Neural cell (in vitro differentiated cells): Measurements from ENCODE around the gene FOXL2. TPM values are rescaled to one million over a fixed set of nuclear protein-coding genes. Genes with fewer than 3 reads are reported as not detected.

Experiments used
- H2AFZ ChIP-seq: fragments of 200-600, 300-800 bp; sonication (generic), shearing (Covaris generic); 2 replicates; pipeline ENCODE4 v1.6.0; 2014; ENCODE audit warnings: low read depth, mild to moderate bottlenecking, antibody characterized with exemption, low read length, moderate library complexity
- H3F3A ChIP-seq: fragments of 200-600 bp; shearing (Covaris generic); 2 replicates; pipeline ENCODE4 v1.6.1; 2016; ENCODE audit warnings: mild to moderate bottlenecking, moderate library complexity, mixed read lengths, antibody characterized with exemption, low read length; ENCODE audit not compliant: insufficient read depth, poor library complexity, severe bottlenecking
- H3K27ac ChIP-seq: fragments of 200-600, 300-800 bp; sonication (generic), shearing (Covaris generic); 2 replicates; pipeline ENCODE4 v1.5.1; 2014; ENCODE audit warnings: mild to moderate bottlenecking, low read length, moderate library complexity
- H3K27me3 ChIP-seq: fragments of 300-800, 200-600 bp; sonication (generic), shearing (Covaris generic); 2 replicates; pipeline ENCODE4 v1.6.0; 2014; ENCODE audit warnings: mild to moderate bottlenecking, low read depth, low read length, moderate library complexity; ENCODE audit not compliant: insufficient read depth
- H3K36me3 ChIP-seq: fragments of 300-800, 200-600 bp; sonication (generic), shearing (Covaris generic); 2 replicates; pipeline ENCODE4 v1.5.1; 2014; ENCODE audit warnings: mild to moderate bottlenecking, antibody characterized with exemption, low read length, moderate library complexity; ENCODE audit not compliant: insufficient read depth
- H3K4me2 ChIP-seq: fragments of 300-800, 200-600 bp; sonication (generic), shearing (Covaris generic); 2 replicates; pipeline ENCODE4 v1.6.0; 2014; ENCODE audit warnings: mild to moderate bottlenecking, low read length
- H3K4me3 ChIP-seq: fragments of 300-800, 200-600 bp; sonication (generic), shearing (Covaris generic); 2 replicates; pipeline ENCODE4 v1.5.1; 2014; ENCODE audit warnings: mild to moderate bottlenecking, low read length, moderate library complexity
- H3K79me2 ChIP-seq: fragments of 200-600 bp; shearing (Covaris generic); replicated peaks from 2 replicates; pipeline ENCODE4 v1.6.0; 2014; ENCODE audit warnings: mild to moderate bottlenecking, low read length, moderate library complexity; ENCODE audit not compliant: insufficient read depth
- H3K9ac ChIP-seq: fragments of 300-800, 200-600 bp; sonication (generic), shearing (Covaris generic); 2 replicates; pipeline ENCODE4 v1.6.1; 2016; ENCODE audit warnings: mild to moderate bottlenecking, low read length, mixed read lengths
- H3K9me2 ChIP-seq: fragments of 200-600 bp; shearing (Covaris generic); 2 replicates; pipeline ENCODE4 v1.6.1; 2016; ENCODE audit warnings: mild to moderate bottlenecking, low read length, mixed read lengths; ENCODE audit not compliant: insufficient read depth
- H3K9me3 ChIP-seq: fragments of 200-600, 300-800 bp; sonication (generic), shearing (Covaris generic); 2 replicates; pipeline ENCODE4 v1.6.1; 2016; ENCODE audit warnings: mild to moderate bottlenecking, mixed run types, low read length, moderate library complexity, mixed read lengths
- H4K20me1 ChIP-seq: fragments of 200-600 bp; shearing (Covaris generic); 2 replicates; pipeline ENCODE4 v1.6.1; 2016; ENCODE audit warnings: mild to moderate bottlenecking, mixed run types; ENCODE audit not compliant: insufficient read depth
- EP300 ChIP-seq: fragments of 450-650 bp; conservative IDR thresholded peaks from 2 replicates; pipeline ENCODE4 v1.6.1; 2014; ENCODE audit warnings: antibody characterized with exemption, mild to moderate bottlenecking, moderate library complexity; ENCODE audit not compliant: poor library complexity, severe bottlenecking
- EZH2 ChIP-seq: fragments of 200-600, 300-800 bp; shearing (Covaris generic), sonication (generic); IDR thresholded peaks from 2 replicates; pipeline ENCODE4 v1.6.1; 2014; ENCODE audit warnings: antibody characterized with exemption, low read length, borderline replicate concordance, mild to moderate bottlenecking; ENCODE audit not compliant: insufficient read depth, poor library complexity, severe bottlenecking
- MXI1 ChIP-seq: fragments of 450-650 bp; conservative IDR thresholded peaks from 2 replicates; pipeline ENCODE4 v1.6.1; 2014; ENCODE audit warnings: antibody characterized with exemption, mild to moderate bottlenecking; ENCODE audit not compliant: poor library complexity, severe bottlenecking
- POLR2AphosphoS5 ChIP-seq: IDR thresholded peaks from 2 replicates; pipeline ENCODE4 v1.6.1; 2012
- RAD21 ChIP-seq: fragments of 450-650 bp; conservative IDR thresholded peaks from 2 replicates; pipeline ENCODE4 v1.6.1; 2014; ENCODE audit warnings: antibody characterized with exemption, mild to moderate bottlenecking, moderate library complexity
- SMC3 ChIP-seq: fragments of 450-650 bp; conservative IDR thresholded peaks from 2 replicates; pipeline ENCODE4 v1.6.1; 2014; ENCODE audit warnings: antibody characterized with exemption, mild to moderate bottlenecking, moderate library complexity; ENCODE audit not compliant: poor library complexity
- TAF1 ChIP-seq: IDR thresholded peaks from 2 replicates; pipeline ENCODE4 v1.6.1; 2012; ENCODE audit warnings: low read depth
- polyA plus RNA-seq: library from polyadenylated mRNA; depleted of rRNA; stranded (reverse); fragments of >200 nt; gene quantifications from 2 replicates; pipeline ENCODE4 v1.2.3, GENCODE V29; 2014
- TF ChIP-seq, protein P1 (sequence below): fragments of 450-650 bp; IDR thresholded peaks from 2 replicates; pipeline ENCODE4 v1.5.1; 2014; ENCODE audit warnings: antibody characterized with exemption, mild to moderate bottlenecking, moderate library complexity; ENCODE audit not compliant: poor library complexity, severe bottlenecking
- TF ChIP-seq, protein P2 (sequence below): IDR thresholded peaks from 2 replicates; pipeline ENCODE4 v1.6.1; 2012; ENCODE audit warnings: borderline replicate concordance

The FOXL2 gene
- polyA plus RNA-seq, 1 donor from 2014 or later = not detected

DNA sequence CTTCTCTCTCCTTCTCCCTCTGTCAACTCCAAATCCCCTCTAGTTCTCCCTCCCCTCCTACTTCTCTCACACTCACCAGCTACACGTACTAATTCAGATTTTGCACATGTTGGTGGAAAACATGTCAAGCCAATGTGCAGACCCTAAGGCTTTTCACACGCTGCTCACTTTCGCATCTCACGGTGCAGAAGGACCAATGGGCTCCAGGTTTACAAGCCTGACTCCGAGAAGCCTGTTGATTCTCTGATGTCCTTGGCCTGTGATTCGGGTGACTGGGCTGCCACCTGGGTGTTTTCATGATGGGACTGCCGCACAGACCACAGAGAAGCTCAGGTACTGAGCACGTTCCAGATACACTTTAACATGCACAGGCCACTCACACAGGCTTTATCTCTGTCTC lies 3.8 kb upstream of the FOXL2 start:
- H2AFZ ChIP-seq = no peak overlapping the region
- H3K4me3 ChIP-seq = peak overlapping the region; percentile 70
- no peak overlapping the region for H3K9ac ChIP-seq
- no peak overlapping the region for H3K27ac ChIP-seq
- no peaks in the 10 kb centered on the region for H3K36me3 ChIP-seq
- H3F3A ChIP-seq = no peaks in the 10 kb centered on the region
- no peaks in the 10 kb centered on the region for H3K9me3 ChIP-seq
- peaks cover 85% of the 10 kb centered on the region for H3K27me3 ChIP-seq
- H3K79me2 ChIP-seq = no peaks in the 10 kb centered on the region
- no peak overlapping the region for H3K4me2 ChIP-seq
- no peaks in the 10 kb centered on the region for H4K20me1 ChIP-seq
- H3K9me2 ChIP-seq = no peaks in the 10 kb centered on the region
- TF ChIP-seq EZH2 = no peak
- TF ChIP-seq TAF1 = no peak
- no peak for TF ChIP-seq EP300
- TF ChIP-seq MXI1 = no peak
- TF ChIP-seq, protein P1, sequence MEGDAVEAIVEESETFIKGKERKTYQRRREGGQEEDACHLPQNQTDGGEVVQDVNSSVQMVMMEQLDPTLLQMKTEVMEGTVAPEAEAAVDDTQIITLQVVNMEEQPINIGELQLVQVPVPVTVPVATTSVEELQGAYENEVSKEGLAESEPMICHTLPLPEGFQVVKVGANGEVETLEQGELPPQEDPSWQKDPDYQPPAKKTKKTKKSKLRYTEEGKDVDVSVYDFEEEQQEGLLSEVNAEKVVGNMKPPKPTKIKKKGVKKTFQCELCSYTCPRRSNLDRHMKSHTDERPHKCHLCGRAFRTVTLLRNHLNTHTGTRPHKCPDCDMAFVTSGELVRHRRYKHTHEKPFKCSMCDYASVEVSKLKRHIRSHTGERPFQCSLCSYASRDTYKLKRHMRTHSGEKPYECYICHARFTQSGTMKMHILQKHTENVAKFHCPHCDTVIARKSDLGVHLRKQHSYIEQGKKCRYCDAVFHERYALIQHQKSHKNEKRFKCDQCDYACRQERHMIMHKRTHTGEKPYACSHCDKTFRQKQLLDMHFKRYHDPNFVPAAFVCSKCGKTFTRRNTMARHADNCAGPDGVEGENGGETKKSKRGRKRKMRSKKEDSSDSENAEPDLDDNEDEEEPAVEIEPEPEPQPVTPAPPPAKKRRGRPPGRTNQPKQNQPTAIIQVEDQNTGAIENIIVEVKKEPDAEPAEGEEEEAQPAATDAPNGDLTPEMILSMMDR = no peak
- TF ChIP-seq, protein P2, sequence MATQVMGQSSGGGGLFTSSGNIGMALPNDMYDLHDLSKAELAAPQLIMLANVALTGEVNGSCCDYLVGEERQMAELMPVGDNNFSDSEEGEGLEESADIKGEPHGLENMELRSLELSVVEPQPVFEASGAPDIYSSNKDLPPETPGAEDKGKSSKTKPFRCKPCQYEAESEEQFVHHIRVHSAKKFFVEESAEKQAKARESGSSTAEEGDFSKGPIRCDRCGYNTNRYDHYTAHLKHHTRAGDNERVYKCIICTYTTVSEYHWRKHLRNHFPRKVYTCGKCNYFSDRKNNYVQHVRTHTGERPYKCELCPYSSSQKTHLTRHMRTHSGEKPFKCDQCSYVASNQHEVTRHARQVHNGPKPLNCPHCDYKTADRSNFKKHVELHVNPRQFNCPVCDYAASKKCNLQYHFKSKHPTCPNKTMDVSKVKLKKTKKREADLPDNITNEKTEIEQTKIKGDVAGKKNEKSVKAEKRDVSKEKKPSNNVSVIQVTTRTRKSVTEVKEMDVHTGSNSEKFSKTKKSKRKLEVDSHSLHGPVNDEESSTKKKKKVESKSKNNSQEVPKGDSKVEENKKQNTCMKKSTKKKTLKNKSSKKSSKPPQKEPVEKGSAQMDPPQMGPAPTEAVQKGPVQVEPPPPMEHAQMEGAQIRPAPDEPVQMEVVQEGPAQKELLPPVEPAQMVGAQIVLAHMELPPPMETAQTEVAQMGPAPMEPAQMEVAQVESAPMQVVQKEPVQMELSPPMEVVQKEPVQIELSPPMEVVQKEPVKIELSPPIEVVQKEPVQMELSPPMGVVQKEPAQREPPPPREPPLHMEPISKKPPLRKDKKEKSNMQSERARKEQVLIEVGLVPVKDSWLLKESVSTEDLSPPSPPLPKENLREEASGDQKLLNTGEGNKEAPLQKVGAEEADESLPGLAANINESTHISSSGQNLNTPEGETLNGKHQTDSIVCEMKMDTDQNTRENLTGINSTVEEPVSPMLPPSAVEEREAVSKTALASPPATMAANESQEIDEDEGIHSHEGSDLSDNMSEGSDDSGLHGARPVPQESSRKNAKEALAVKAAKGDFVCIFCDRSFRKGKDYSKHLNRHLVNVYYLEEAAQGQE = no peak
- TF ChIP-seq SMC3 = no peak
- no peak for TF ChIP-seq POLR2AphosphoS5
- no peak for TF ChIP-seq RAD21

DNA sequence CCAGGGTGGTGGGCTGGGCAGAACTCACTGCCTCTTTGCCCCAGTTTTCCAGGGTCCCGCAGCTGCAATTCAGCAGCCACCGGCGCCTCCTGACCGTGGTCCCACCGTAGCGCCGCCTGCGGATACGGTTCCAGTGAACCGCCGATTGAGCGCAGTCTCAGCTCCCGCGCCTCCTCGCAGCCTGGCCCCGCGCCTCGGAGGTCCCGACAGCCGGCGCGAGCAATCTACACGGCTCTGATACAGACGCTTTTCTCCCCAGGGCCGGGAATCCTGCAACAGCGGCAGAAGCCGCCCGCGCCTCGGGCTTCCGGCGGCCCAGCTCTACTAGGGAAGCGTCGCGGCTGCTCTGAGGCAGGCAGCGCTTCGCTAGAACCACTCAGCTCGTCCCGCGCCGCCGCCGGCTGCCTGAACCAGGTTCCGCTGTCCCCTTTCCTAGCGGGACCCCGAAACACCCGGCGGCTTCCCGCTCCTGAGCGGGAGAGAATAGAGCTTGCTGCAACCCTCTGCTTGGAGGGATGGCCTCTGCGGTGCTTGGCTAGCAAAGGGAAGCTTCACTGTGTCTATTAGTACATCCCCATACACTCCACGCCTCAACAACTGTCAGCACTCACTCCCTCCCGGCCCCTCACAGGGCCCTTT lies 3.2 kb upstream of the FOXL2 start:
- Histone ChIP-seq H3K27me3 (peaks cover 85% of the 10 kb centered on the region), H3K79me2 (no peaks in the 10 kb centered on the region), H3K4me2 (peak overlapping the region; percentile 46), H3F3A (no peaks in the 10 kb centered on the region), H4K20me1 (no peaks in the 10 kb centered on the region), H3K9me2 (no peaks in the 10 kb centered on the region), H3K27ac (no peak overlapping the region), H3K4me3 (peak overlapping the region; percentile 70), H2AFZ (no peak overlapping the region), H3K9ac (peak overlapping the region; percentile 37), H3K9me3 (no peaks in the 10 kb centered on the region), H3K36me3 (no peaks in the 10 kb centered on the region)
- TF ChIP-seq EZH2 = peak; percentile 39
- TF ChIP-seq, protein P2 = no peak
- TF ChIP-seq, protein P1 = peak; percentile 15
